ENCODE results near the gene ATG101. TPM values are rescaled to one million over a fixed set of nuclear protein-coding genes. Genes with fewer than 3 reads are reported as not detected.

Gene ATG101
- total RNA-seq, 4 donors from 2014 or later, result 23.3 to 49.4 (median 37.3) TPM

DNA sequence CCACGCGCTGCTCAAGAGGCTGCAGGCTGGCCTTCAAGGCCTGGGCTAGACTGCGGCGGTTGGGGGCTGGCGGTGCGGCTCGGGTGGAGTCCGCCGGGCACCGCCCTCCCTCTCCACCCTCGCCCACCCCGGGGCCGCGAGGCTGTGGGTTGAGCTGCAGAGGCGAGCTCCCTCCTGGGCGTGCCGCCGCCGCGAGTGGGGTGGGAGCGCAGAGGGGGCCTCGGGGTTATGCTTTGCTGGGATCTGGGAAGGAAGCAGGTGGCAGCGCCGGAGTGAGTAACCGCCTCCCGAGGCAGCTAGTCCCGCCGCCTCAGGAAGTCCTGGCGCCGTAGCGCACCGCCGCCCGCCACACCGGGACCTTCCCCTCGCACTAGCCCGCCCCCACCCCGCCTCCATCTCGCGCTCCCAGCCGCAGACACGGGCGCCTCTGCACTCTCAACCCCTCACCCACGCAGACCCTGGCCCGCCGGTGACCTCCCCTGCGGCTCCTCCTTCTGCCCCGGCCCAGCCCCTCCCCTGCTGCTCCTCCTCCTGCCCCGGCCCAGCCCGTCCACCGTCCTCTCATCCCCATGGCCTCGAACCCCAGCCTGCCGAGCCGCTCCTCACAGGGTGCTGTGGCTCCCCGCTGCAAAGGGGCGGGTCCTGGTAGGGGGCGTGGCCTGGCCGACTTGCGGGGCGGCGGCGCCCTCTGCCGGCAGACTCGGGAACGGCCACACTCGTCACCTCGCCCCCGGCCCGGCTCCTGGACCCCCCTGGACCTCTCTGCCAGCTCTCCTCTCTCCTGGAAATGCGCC, 46.4 kb upstream of the ATG101 start:
- ATAC-seq (peak in 1 of 2 donors; percentile 24), DNase-seq (peak; percentile 74 to 77)
- peak overlapping the region; percentile 64 to 78 (median 74) for H3K4me3 ChIP-seq
- no peaks in the 10 kb centered on the region for H3K9me3 ChIP-seq
- no peaks in the 10 kb centered on the region for H3K27me3 ChIP-seq
- H3K27ac ChIP-seq, result peak overlapping the region in 3 of 4 donors; percentile 44 to 58 (median 44)
- in situ Hi-C loops (cut with MboI; ENCODE audit: low sequenced_read_pairs in 4 of 4), result loop anchor here in 1 of 4 donors (10.0 kb wide), 1 partner anchor 61 kb away; no protein-coding TSS in a partner anchor
- peaks cover 36 to 46% of the 10 kb centered on the region in 2 donors for H3K4me1 ChIP-seq
- intact Hi-C loops (cut with DNase I; ENCODE audit: low total_unique reads), result loop anchor here (1.0 to 2.0 kb wide), 2 partner anchors 20 to 71 kb away; no protein-coding TSS in a partner anchor
- H3K36me3 ChIP-seq, result no peaks in the 10 kb centered on the region
- TF ChIP-seq, protein P1, sequence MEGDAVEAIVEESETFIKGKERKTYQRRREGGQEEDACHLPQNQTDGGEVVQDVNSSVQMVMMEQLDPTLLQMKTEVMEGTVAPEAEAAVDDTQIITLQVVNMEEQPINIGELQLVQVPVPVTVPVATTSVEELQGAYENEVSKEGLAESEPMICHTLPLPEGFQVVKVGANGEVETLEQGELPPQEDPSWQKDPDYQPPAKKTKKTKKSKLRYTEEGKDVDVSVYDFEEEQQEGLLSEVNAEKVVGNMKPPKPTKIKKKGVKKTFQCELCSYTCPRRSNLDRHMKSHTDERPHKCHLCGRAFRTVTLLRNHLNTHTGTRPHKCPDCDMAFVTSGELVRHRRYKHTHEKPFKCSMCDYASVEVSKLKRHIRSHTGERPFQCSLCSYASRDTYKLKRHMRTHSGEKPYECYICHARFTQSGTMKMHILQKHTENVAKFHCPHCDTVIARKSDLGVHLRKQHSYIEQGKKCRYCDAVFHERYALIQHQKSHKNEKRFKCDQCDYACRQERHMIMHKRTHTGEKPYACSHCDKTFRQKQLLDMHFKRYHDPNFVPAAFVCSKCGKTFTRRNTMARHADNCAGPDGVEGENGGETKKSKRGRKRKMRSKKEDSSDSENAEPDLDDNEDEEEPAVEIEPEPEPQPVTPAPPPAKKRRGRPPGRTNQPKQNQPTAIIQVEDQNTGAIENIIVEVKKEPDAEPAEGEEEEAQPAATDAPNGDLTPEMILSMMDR (IDR thresholded peaks at IDR 0.05 in 4 of 5, conservative IDR thresholded peaks at IDR 0.05 in 1 of 5), result peak in 4 of 5 experiments; percentile 97 to 99 (median 98)
- no peak for TF ChIP-seq POLR2A (IDR thresholded peaks at IDR 0.05)

DNA sequence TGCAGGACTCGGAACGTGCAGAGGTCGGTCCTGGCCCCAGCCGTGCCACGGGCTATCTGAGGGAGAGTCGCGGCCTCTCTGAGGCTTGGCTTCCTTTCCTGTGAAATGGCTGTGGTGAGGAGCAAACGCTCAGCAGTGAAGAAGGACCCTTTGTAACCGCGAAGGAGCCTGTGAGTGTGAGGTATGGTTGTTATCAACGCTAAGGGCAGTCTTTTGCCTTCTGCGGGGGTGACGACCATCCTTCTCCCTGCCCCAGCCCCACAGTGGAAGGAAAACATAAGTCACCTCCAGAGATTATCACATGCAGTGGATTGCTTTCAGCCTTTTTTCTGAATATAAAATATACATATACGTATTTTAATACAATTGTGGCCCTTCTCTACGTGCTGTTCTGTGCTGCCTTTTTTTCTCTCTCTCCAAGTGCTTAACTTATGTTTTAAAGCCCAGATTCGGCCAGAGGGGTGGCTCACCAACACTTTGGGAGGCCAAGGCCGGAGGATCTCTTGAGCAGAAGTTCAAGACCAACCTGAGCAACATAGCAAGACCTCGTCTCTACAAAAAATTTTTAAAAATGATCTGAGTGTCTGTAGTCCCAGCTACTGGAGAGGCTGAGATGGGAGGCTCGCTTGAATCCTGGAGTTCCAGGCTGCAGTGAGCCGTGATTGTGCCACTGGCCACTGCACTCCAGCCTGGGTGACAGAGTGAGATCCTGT, 45.6 kb upstream of the ATG101 start:
- Histone ChIP-seq H3K27me3 (no peaks in the 10 kb centered on the region), H3K36me3 (no peaks in the 10 kb centered on the region), H3K27ac (peak overlapping the region in 3 of 4 donors; percentile 44 to 86 (median 44)), H3K4me1 (peaks cover 42 to 51% of the 10 kb centered on the region in 2 donors), H3K4me3 (peak overlapping the region; percentile 64 to 78 (median 74)), H3K9me3 (no peaks in the 10 kb centered on the region)
- intact Hi-C loops (cut with DNase I; ENCODE audit: low total_unique reads) (loop anchor here (1.0 to 2.0 kb wide), 2 partner anchors 21 to 71 kb away; no protein-coding TSS in a partner anchor), in situ Hi-C loops (cut with MboI; ENCODE audit: low sequenced_read_pairs in 4 of 4) (loop anchor here in 1 of 4 donors (10.0 kb wide), 1 partner anchor 61 kb away; no protein-coding TSS in a partner anchor)
- DNase-seq (no peak), ATAC-seq (no peak)
- no peak for TF ChIP-seq POLR2A (IDR thresholded peaks at IDR 0.05)
- TF ChIP-seq, protein P1 (IDR thresholded peaks at IDR 0.05 in 4 of 5, conservative IDR thresholded peaks at IDR 0.05 in 1 of 5), result peak in 3 of 5 experiments; percentile 15 to 37 (median 37)

DNA sequence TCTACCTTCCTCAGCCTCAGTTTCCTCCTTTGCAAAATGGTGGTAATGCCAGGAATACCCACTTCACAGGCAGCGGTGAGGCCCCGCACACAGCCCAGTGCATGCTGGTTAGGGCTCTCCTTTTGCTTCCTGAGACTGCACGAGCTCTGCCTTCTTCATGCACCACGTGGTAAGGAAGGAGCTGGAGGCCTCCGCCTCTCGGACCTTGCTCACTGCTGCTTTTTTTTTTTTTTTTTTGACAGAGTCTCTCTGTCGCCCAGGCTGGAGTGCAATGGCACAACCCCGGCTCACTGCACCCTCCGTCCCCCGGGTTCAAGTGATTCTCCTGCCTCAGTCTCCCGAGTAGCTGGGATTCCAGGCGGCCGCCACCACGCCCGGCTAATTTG, 44.9 kb upstream of the ATG101 start:
- ATAC-seq (no peak), DNase-seq (no peak)
- TF ChIP-seq, protein P1 (IDR thresholded peaks at IDR 0.05 in 4 of 5, conservative IDR thresholded peaks at IDR 0.05 in 1 of 5), result no peak
- no peak for TF ChIP-seq POLR2A (IDR thresholded peaks at IDR 0.05)
- in situ Hi-C loops (cut with MboI; ENCODE audit: low sequenced_read_pairs in 4 of 4), result loop anchor here (5.0 to 10.0 kb wide), 2 partner anchors 57 to 60 kb away; no protein-coding TSS in a partner anchor
- Histone ChIP-seq H3K36me3 (no peaks in the 10 kb centered on the region), H3K4me3 (peak overlapping the region in 2 of 4 donors; percentile 45 to 48), H3K9me3 (no peaks in the 10 kb centered on the region), H3K27me3 (no peaks in the 10 kb centered on the region), H3K4me1 (peaks cover 48 to 58% of the 10 kb centered on the region in 2 donors), H3K27ac (peak overlapping the region; percentile 86 to 95 (median 92))
- intact Hi-C loops (cut with DNase I; ENCODE audit: low total_unique reads), result loop anchor here (1.0 kb wide), 6 partner anchors 26 to 97 kb away; partner anchors contain the start of genes ATG101 and NR4A1

DNA sequence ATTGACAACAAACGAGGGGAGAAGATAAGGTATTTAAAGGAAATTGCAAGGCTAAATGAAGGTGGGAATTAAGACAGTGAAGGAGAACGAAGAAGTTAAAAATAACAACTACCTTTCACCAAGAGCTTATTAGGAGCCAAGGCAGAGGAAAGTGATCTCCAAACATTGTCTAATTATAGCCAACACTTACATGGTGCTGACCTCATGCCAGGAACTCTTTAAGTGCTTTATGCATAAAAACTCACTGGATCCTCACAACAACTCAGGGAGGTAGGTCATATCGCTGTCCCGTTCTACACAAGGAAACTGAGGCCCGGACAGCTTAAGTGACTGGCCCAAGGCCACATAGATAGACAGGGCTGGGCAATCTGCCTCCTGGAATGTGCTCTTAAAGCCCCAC, 43.5 kb upstream of the ATG101 start:
- Histone ChIP-seq H3K9me3 (no peaks in the 10 kb centered on the region), H3K4me1 (peaks cover 52 to 61% of the 10 kb centered on the region in 2 donors), H3K36me3 (no peaks in the 10 kb centered on the region), H3K27ac (peak overlapping the region; percentile 86 to 95 (median 92)), H3K27me3 (no peaks in the 10 kb centered on the region), H3K4me3 (peak overlapping the region in 2 of 4 donors; percentile 48 to 67)
- ATAC-seq, result peak; percentile 12 to 42
- intact Hi-C loops (cut with DNase I; ENCODE audit: low total_unique reads) (no loop called here), in situ Hi-C loops (cut with MboI; ENCODE audit: low sequenced_read_pairs in 4 of 4) (loop anchor here (5.0 to 10.0 kb wide), 2 partner anchors 56 to 59 kb away; no protein-coding TSS in a partner anchor)
- TF ChIP-seq, protein P1 (IDR thresholded peaks at IDR 0.05 in 4 of 5, conservative IDR thresholded peaks at IDR 0.05 in 1 of 5), result no peak
- no peak for TF ChIP-seq POLR2A (IDR thresholded peaks at IDR 0.05)
- DNase-seq, result no peak
